Subcutaneous abdominal adipose tissue (tissue), 5 donors: ENCODE measurements around the gene TMEM212.
A peak's percentile ranks its signal among the peaks of the same experiment; 100 is the strongest.

ENCODE experiments used
- H3K27ac ChIP-seq: one replicate; pipeline ENCODE4 v1.7.0; 2013; ENCODE audit warnings: low read depth, mild to moderate bottlenecking, inconsistent platforms, low read length, moderate library complexity
- H3K27me3 ChIP-seq, 5 donors: one replicate each; pipeline ENCODE4 v1.7.0; 2013; ENCODE audit warnings: low read length in 5 of 5, inconsistent platforms in 1 of 5; ENCODE audit not compliant: control insufficient read depth in 5 of 5, insufficient read depth in 4 of 5
- H3K36me3 ChIP-seq, 5 donors: one replicate each; pipeline ENCODE4 v1.7.0; 2013; ENCODE audit warnings: low read length in 5 of 5; ENCODE audit not compliant: control insufficient read depth in 5 of 5, insufficient read depth in 5 of 5
- H3K4me1 ChIP-seq, 5 donors: one replicate each; pipeline ENCODE4 v1.7.0; 2013; ENCODE audit warnings: low read length in 5 of 5, mild to moderate bottlenecking in 3 of 5, moderate library complexity in 1 of 5; ENCODE audit not compliant: control insufficient read depth in 5 of 5, insufficient read depth in 5 of 5
- H3K4me3 ChIP-seq, 5 donors: one replicate each; pipeline ENCODE4 v1.7.0; 2013; ENCODE audit warnings: low read length in 5 of 5, low read depth in 1 of 5
- H3K9ac ChIP-seq, 5 donors: one replicate each; pipeline ENCODE4 v1.7.0; 2013; ENCODE audit warnings: low read length in 5 of 5, mild to moderate bottlenecking in 4 of 5, moderate library complexity in 3 of 5
- H3K9me3 ChIP-seq, 5 donors: one replicate each; pipeline ENCODE4 v1.7.0; 2013; ENCODE audit warnings: low read length in 5 of 5; ENCODE audit not compliant: control insufficient read depth in 5 of 5
- donor health status: healthy.
- donor health status: healthy.
- donor health status: healthy.
- donor health status: healthy.
- donor health status: healthy.

Gene TMEM212

GRCh38 chr3:171842864-171843518 lies at the start of gene TMEM212:
Gene TMEM212 (plus strand): TSS chr3:171843349. CDS start chr3:171843384, 35 bp downstream.
- Histone ChIP-seq H3K9me3 (no peaks in the 10 kb centered on the region), H3K4me3 (no peak within 1 kb of the TSS), H3K36me3 (no peaks in the 10 kb centered on the region), H3K27me3 (no peaks in the 10 kb centered on the region), H3K9ac (no peak within 1 kb of the TSS), H3K27ac (peak within 1 kb of the TSS; percentile 15), H3K4me1 (peaks cover 2 to 29% (median 26%) of the 10 kb centered on the region in 5 donors)

- Histone ChIP-seq H3K36me3 (no peaks in the 10 kb centered on the region), H3K27me3 (no peaks in the 10 kb centered on the region), H3K4me1 (peaks cover 0 to 19% (median 7%) of the 10 kb centered on the region in 5 donors), H3K4me3 (no peak overlapping the region), H3K9ac (no peak overlapping the region), H3K27ac (no peak overlapping the region), H3K9me3 (no peaks in the 10 kb centered on the region)
Observed at GRCh38 chr3:171796625-171797264, 46.4 kb upstream of the TMEM212 start.

DNA sequence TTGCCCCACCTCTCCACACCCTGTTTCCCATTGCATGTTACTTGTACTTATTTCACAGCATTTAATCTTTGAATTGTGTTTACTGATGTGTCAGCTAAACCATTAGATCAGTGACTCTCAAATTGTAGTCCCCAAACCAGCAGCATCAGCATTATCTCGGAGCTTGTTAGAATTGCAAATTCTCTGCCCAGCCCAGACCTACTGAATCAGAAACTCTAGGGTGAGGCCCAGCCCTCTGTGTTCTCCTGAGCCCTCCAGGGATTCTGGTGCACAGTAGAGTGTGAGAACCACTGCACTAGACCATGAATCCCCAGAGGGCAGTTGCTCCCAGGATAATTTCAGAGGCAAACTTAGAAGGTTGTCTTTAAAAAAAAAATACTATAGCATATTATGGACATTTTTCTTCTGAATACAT lies 45.9 kb upstream of the TMEM212 start:
- Histone ChIP-seq H3K36me3 (no peaks in the 10 kb centered on the region), H3K9me3 (no peaks in the 10 kb centered on the region), H3K27ac (no peak overlapping the region), H3K9ac (no peak overlapping the region), H3K4me1 (peaks cover 0 to 19% (median 12%) of the 10 kb centered on the region in 5 donors), H3K27me3 (no peaks in the 10 kb centered on the region), H3K4me3 (no peak overlapping the region)

GRCh38 chr3:171797873-171798272 lies 45.3 kb upstream of the TMEM212 start:
- Histone ChIP-seq H3K9ac (no peak overlapping the region), H3K36me3 (no peaks in the 10 kb centered on the region), H3K27me3 (no peaks in the 10 kb centered on the region), H3K4me3 (no peak overlapping the region), H3K4me1 (peaks cover 0 to 21% (median 13%) of the 10 kb centered on the region in 5 donors), H3K27ac (no peak overlapping the region), H3K9me3 (no peaks in the 10 kb centered on the region)

GRCh38 chr3:171799501-171799900 lies 43.6 kb upstream of the TMEM212 start:
- no peak overlapping the region for H3K27ac ChIP-seq

GRCh38 chr3:171801738-171802589 lies 41.2 kb upstream of the TMEM212 start:
- Histone ChIP-seq H3K27me3 (no peaks in the 10 kb centered on the region), H3K4me3 (no peak overlapping the region), H3K9ac (no peak overlapping the region), H3K27ac (peak overlapping the region; percentile 17), H3K4me1 (peaks cover 0 to 50% (median 40%) of the 10 kb centered on the region in 5 donors), H3K36me3 (no peaks in the 10 kb centered on the region), H3K9me3 (no peaks in the 10 kb centered on the region)

More at GRCh38 chr3:171799501-171799900, 43.6 kb upstream of the TMEM212 start:
- Histone ChIP-seq H3K9ac (no peak overlapping the region), H3K27me3 (no peaks in the 10 kb centered on the region), H3K4me3 (no peak overlapping the region), H3K4me1 (peaks cover 0 to 26% (median 17%) of the 10 kb centered on the region in 5 donors), H3K9me3 (no peaks in the 10 kb centered on the region), H3K36me3 (no peaks in the 10 kb centered on the region)

GRCh38 chr3:171802590-171802956 lies 40.6 kb upstream of the TMEM212 start:
- H3K27ac ChIP-seq = peak overlapping the region; percentile 5
- no peak overlapping the region for H3K9ac ChIP-seq
- no peaks in the 10 kb centered on the region for H3K36me3 ChIP-seq
- H3K27me3 ChIP-seq = no peaks in the 10 kb centered on the region
- no peak overlapping the region for H3K4me3 ChIP-seq
- H3K9me3 ChIP-seq = no peaks in the 10 kb centered on the region
- H3K4me1 ChIP-seq = peaks cover 0 to 50% (median 42%) of the 10 kb centered on the region in 5 donors

DNA sequence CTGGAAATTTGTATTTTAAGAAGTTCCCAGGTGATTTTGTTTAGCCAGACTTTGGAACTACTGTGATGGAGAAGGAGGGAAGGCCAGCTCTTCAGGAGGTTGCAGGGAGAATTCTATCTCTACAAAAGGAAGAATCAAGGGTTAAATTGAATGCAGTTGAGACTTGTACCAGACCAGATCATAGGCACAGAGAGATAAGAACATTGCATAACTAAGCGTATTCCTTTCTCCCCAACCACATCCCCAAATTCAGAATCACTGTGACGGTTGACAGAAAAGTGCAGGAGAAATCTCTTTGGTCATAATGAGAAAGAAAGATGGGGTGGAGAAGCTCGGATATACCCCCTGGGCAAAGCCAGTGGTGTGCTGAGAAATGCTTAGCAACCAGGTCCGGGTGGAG lies 40.1 kb upstream of the TMEM212 start:
- peaks cover 0 to 50% (median 42%) of the 10 kb centered on the region in 5 donors for H3K4me1 ChIP-seq
- no peak overlapping the region for H3K9ac ChIP-seq
- peak overlapping the region; percentile 5 for H3K27ac ChIP-seq
- H3K27me3 ChIP-seq = no peaks in the 10 kb centered on the region
- no peaks in the 10 kb centered on the region for H3K9me3 ChIP-seq
- no peak overlapping the region for H3K4me3 ChIP-seq
- no peaks in the 10 kb centered on the region for H3K36me3 ChIP-seq

GRCh38 chr3:171804618-171805389 lies 38.3 kb upstream of the TMEM212 start:
- peak overlapping the region; percentile 69 for H3K27ac ChIP-seq
- no peaks in the 10 kb centered on the region for H3K36me3 ChIP-seq
- H3K9me3 ChIP-seq = no peaks in the 10 kb centered on the region
- H3K27me3 ChIP-seq = no peaks in the 10 kb centered on the region
- H3K4me3 ChIP-seq = no peak overlapping the region
- H3K4me1 ChIP-seq = peaks cover 0 to 58% (median 49%) of the 10 kb centered on the region in 5 donors
- H3K9ac ChIP-seq = no peak overlapping the region
